ENCODE data around the gene FHL3.

The FHL3 gene

GRCh38 chr1:37951783-37952624 is 53.3 kb downstream of the FHL3 start:
- TF ChIP-seq, protein P1, sequence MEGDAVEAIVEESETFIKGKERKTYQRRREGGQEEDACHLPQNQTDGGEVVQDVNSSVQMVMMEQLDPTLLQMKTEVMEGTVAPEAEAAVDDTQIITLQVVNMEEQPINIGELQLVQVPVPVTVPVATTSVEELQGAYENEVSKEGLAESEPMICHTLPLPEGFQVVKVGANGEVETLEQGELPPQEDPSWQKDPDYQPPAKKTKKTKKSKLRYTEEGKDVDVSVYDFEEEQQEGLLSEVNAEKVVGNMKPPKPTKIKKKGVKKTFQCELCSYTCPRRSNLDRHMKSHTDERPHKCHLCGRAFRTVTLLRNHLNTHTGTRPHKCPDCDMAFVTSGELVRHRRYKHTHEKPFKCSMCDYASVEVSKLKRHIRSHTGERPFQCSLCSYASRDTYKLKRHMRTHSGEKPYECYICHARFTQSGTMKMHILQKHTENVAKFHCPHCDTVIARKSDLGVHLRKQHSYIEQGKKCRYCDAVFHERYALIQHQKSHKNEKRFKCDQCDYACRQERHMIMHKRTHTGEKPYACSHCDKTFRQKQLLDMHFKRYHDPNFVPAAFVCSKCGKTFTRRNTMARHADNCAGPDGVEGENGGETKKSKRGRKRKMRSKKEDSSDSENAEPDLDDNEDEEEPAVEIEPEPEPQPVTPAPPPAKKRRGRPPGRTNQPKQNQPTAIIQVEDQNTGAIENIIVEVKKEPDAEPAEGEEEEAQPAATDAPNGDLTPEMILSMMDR (IDR thresholded peaks at IDR 0.05), result no peak

GRCh38 chr1:37951041-37951782 is 54.1 kb downstream of the FHL3 start:
- TF ChIP-seq, protein P1 (IDR thresholded peaks at IDR 0.05), result no peak

- TF ChIP-seq, protein P1 (IDR thresholded peaks at IDR 0.05), result no peak
These were observed 55.7 kb downstream of the FHL3 start for GRCh38 chr1:37949524-37950152.

GRCh38 chr1:37948841-37949240 is 56.5 kb downstream of the FHL3 start:
- TF ChIP-seq, protein P1 (IDR thresholded peaks at IDR 0.05), result no peak

DNA sequence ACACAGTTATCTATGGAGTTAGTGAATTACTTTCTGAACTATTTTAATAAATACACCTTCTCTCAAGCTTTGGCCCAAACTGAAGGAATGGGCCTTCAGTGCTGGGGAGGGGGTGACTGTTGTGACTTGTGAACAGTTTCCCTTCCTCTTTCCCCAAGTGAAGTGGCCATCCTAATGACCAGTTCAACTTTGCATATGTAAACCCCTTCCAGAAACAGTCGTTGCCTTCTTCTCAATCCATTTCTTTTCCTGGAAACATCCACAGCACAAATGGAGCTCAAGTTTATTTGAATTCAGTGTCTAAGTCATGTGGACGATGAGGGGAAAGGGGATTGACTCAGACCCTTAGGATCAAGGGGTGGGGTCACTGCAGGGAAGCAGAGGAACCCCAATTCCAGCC is 57.1 kb downstream of the FHL3 start:
- TF ChIP-seq, protein P1 (IDR thresholded peaks at IDR 0.05), result no peak

- TF ChIP-seq, protein P1 (IDR thresholded peaks at IDR 0.05), result no peak
These were observed 58.0 kb downstream of the FHL3 start for GRCh38 chr1:37947364-37947763.

Data from LNCAP (cell line).